Astrocyte (in vitro differentiated cells and primary cell): ENCODE measurements around the gene SNX30. TPM values are rescaled to one million over a fixed set of nuclear protein-coding genes. Genes with fewer than 3 reads are reported as not detected.

Source experiments
- DNase-seq: peaks from one replicate; pipeline ENCODE4 v3.0.0-alpha.2; 2010; ENCODE audit warnings: low read depth
- FAIRE-seq: peaks from 2 replicates; lab custom pipeline; 2011; peaks lifted over from hg19 to GRCh38; lab: Jason Lieb, UNC
- H2AFZ ChIP-seq: 2 replicates; pipeline ENCODE4 v1.6.0; 2012; ENCODE audit warnings: low read depth, low read length, inconsistent platforms
- H3K27ac ChIP-seq: 2 replicates; pipeline ENCODE4 v1.5.1; 2011; ENCODE audit warnings: low read depth, low read length, inconsistent platforms
- H3K27me3 ChIP-seq: 2 replicates; pipeline ENCODE4 v1.6.0; 2011; ENCODE audit warnings: low read length, inconsistent platforms; ENCODE audit not compliant: insufficient read depth
- H3K36me3 ChIP-seq: 2 replicates; pipeline ENCODE4 v1.5.1; 2011; ENCODE audit warnings: low read length, inconsistent platforms; ENCODE audit not compliant: insufficient read depth
- H3K4me1 ChIP-seq: 2 replicates; pipeline ENCODE4 v1.5.1; 2011; ENCODE audit warnings: low read length, inconsistent platforms; ENCODE audit not compliant: insufficient read depth
- H3K4me2 ChIP-seq: 2 replicates; pipeline ENCODE4 v1.6.0; 2012; ENCODE audit warnings: low read length, inconsistent platforms
- H3K4me3 ChIP-seq: 2 replicates; pipeline ENCODE4 v1.5.1; 2011; ENCODE audit warnings: low read depth, mild to moderate bottlenecking, low read length, inconsistent platforms; ENCODE audit not compliant: insufficient read depth
- H3K79me2 ChIP-seq: 2 replicates; pipeline ENCODE4 v1.6.0; 2012; ENCODE audit warnings: mild to moderate bottlenecking, low read length, inconsistent platforms; ENCODE audit not compliant: insufficient read depth
- H3K9ac ChIP-seq: 2 replicates; pipeline ENCODE4 v1.6.0; 2012; ENCODE audit warnings: mild to moderate bottlenecking, low read length, inconsistent platforms
- H3K9me3 ChIP-seq: 2 replicates; pipeline ENCODE4 v1.5.1; 2012; ENCODE audit warnings: low read depth, mild to moderate bottlenecking, low read length, inconsistent platforms; ENCODE audit not compliant: insufficient read depth
- H4K20me1 ChIP-seq: 2 replicates; pipeline ENCODE4 v1.6.0; 2012; ENCODE audit warnings: low read length, inconsistent platforms; ENCODE audit not compliant: insufficient read depth
- H3K27ac Mint-ChIP-seq: one replicate; pipeline ENCODE4 v1.8.0; 2021; ENCODE audit warnings: mild to moderate bottlenecking, mixed read lengths; ENCODE audit not compliant: unreplicated experiment
- H3K27me3 Mint-ChIP-seq: one replicate; pipeline ENCODE4 v1.8.0; 2021; ENCODE audit warnings: low read depth, mixed read lengths; ENCODE audit not compliant: unreplicated experiment
- H3K36me3 Mint-ChIP-seq: one replicate; pipeline ENCODE4 v1.8.0; 2021; ENCODE audit warnings: low read depth, mixed read lengths; ENCODE audit not compliant: unreplicated experiment
- H3K4me1 Mint-ChIP-seq: one replicate; pipeline ENCODE4 v1.8.0; 2021; ENCODE audit warnings: low read depth, mixed read lengths; ENCODE audit not compliant: unreplicated experiment
- H3K4me3 Mint-ChIP-seq: one replicate; pipeline ENCODE4 v1.8.0; 2021; ENCODE audit warnings: mild to moderate bottlenecking, moderate library complexity, mixed read lengths; ENCODE audit not compliant: unreplicated experiment
- H3K9me3 Mint-ChIP-seq: one replicate; pipeline ENCODE4 v1.8.0; 2021; ENCODE audit warnings: mild to moderate bottlenecking, mixed read lengths; ENCODE audit not compliant: unreplicated experiment
- CTCF ChIP-seq: IDR thresholded peaks from 2 replicates; pipeline ENCODE4 v1.5.1; 2011; ENCODE audit warnings: low read depth, mild to moderate bottlenecking, inconsistent platforms, low read length, moderate library complexity; ENCODE audit not compliant: insufficient read depth
- EZH2 ChIP-seq: IDR thresholded peaks from 2 replicates; pipeline ENCODE4 v1.6.1; 2012; ENCODE audit warnings: mild to moderate bottlenecking, low read length, inconsistent platforms; ENCODE audit not compliant: insufficient read depth
- total RNA-seq: library from RNA; stranded (reverse); gene quantifications from 2 replicates; pipeline ENCODE4 v1.2.1, GENCODE V29; 2021

Gene SNX30
- total RNA-seq, 1 donor from 2014 or later: 12.8 TPM

- peaks cover 15% of the 10 kb centered on the region for H3K79me2 ChIP-seq
- H3K4me1 Mint-ChIP-seq: peaks cover 31% of the 10 kb centered on the region
- no peaks in the 10 kb centered on the region for H3K36me3 ChIP-seq
- H3K27ac Mint-ChIP-seq: peak overlapping the region; percentile 87
- no peak overlapping the region for H3K4me3 Mint-ChIP-seq
- TF ChIP-seq EZH2 (no peak), CTCF (no peak)
- H4K20me1 ChIP-seq: peaks cover 9% of the 10 kb centered on the region
- no peak overlapping the region for H3K4me2 ChIP-seq
- no peak overlapping the region for H3K4me3 ChIP-seq
- H2AFZ ChIP-seq: no peak overlapping the region
- H3K27me3 ChIP-seq: no peaks in the 10 kb centered on the region
- no peaks in the 10 kb centered on the region for H3K9me3 ChIP-seq
- no peak overlapping the region for H3K27ac ChIP-seq
- H3K27me3 Mint-ChIP-seq: no peaks in the 10 kb centered on the region
- FAIRE-seq: no peak
- DNase-seq: peak; percentile 53
- no peaks in the 10 kb centered on the region for H3K36me3 Mint-ChIP-seq
- H3K9ac ChIP-seq: no peak overlapping the region
- H3K9me3 Mint-ChIP-seq: no peaks in the 10 kb centered on the region
- no peaks in the 10 kb centered on the region for H3K4me1 ChIP-seq
These were observed 39.6 kb downstream of the SNX30 start for GRCh38 chr9:112789891-112790774.

GRCh38 chr9:112792670-112793069 is 42.1 kb downstream of the SNX30 start:
- Mint-ChIP-seq H3K27ac (no peak overlapping the region), H3K9me3 (no peaks in the 10 kb centered on the region), H3K4me1 (peaks cover 29% of the 10 kb centered on the region), H3K27me3 (no peaks in the 10 kb centered on the region), H3K36me3 (no peaks in the 10 kb centered on the region), H3K4me3 (no peak overlapping the region)
- H3K4me2 ChIP-seq: no peak overlapping the region
- peaks cover 26% of the 10 kb centered on the region for H3K79me2 ChIP-seq
- no peak overlapping the region for H2AFZ ChIP-seq
- H3K36me3 ChIP-seq: no peaks in the 10 kb centered on the region
- H3K4me3 ChIP-seq: no peak overlapping the region
- peaks cover 23% of the 10 kb centered on the region for H4K20me1 ChIP-seq
- no peaks in the 10 kb centered on the region for H3K9me3 ChIP-seq
- H3K27ac ChIP-seq: no peak overlapping the region
- no peaks in the 10 kb centered on the region for H3K4me1 ChIP-seq
- FAIRE-seq: no peak
- H3K27me3 ChIP-seq: no peaks in the 10 kb centered on the region
- TF ChIP-seq CTCF (no peak), EZH2 (no peak)
- DNase-seq: no peak
- no peak overlapping the region for H3K9ac ChIP-seq
